T-helper 2 cell (primary cell): ENCODE results near the gene AGK.
A peak's percentile ranks its signal among the peaks of the same experiment; 100 is the strongest.

Source experiments
- DNase-seq, 5 experiments: peaks; one replicate each; pipeline versions ENCODE4 v3.0.0 to v3.0.0-alpha.2; 2012 to 2022

Gene AGK

GRCh38 chr7:141649137-141649864, 98.1 kb downstream of the AGK start:
- no peak for DNase-seq

- peak in 1 of 5 experiments; percentile 45 for DNase-seq
Measured at GRCh38 chr7:141649865-141650634, 98.8 kb downstream of the AGK start.

DNA sequence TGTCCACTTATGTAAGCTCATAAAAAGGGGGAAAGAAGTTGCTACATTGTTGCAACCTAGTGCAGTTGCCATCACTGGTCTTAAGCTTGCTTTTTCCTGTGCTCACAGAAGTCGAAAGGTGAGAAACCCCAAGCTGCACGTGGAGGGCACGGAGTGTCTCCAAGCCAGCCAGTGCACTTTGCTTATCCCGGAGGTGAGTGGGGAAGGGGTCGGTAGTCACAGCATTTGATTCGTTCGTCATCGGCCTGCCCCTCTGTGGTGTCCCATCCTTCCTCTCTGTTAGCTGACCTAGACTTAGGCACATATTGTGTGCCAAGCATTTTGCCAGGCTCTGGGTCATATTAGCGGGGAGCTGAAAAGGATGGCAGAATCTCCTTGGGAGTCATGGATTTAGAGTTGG, 100.2 kb downstream of the AGK start:
- no peak for DNase-seq

DNA sequence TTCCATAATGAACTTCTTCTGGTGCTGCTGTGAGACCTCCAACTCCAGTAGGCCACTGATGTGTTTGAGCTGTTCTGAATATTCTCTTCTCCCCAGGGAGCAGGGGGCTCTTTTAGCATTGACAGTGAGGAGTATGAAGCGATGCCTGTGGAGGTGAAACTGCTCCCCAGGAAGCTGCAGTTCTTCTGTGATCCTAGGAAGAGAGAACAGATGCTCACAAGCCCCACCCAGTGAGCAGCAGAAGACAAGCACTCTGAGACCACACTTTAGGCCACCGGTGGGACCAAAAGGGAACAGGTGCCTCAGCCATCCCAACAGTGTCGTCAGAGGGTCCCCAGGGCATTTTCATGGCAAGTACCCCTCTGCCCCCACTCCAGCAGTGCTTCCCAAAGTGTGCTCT, 101.5 kb downstream of the AGK start:
- no peak for DNase-seq

DNA sequence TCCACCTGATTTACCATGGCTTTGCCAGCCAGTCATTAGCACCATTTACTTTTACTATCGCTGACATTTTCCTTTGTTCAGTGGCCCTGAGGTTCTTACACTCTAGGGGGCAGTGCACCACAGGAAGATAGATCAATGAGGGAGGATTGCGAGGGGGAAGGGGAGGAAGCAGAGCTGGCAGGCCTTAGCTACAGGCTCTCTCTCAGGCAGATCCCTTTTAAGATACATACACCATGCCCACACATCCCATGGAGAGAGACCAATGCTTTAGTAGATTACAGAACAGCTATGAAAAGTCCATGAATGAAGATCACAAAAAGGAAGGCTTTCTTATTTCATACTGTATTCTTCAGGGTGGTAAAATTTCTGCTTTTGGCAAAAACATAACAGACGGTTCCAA, 103.3 kb downstream of the AGK start:
- peak in 4 of 5 experiments; percentile 13 to 84 (median 34) for DNase-seq

DNA sequence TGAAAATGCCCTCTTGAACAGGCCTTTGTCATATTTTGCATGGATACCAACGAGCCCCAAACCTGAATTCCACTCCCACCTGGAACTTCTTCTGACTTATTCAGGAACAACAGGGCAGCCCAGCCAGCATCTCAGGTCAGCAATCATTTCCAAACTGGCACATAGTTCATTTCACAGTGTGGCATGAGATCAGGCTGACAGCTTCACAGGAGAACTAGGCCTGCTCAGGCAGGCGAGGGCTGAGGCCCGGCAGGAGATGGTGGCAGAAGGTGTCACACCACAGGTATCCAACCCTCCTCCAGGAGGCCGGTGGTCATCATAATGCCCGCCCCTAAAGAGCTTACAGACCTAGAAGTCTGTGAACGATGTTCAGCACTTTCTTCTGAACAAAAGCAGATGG, 108.3 kb downstream of the AGK start:
- DNase-seq = no peak

DNA sequence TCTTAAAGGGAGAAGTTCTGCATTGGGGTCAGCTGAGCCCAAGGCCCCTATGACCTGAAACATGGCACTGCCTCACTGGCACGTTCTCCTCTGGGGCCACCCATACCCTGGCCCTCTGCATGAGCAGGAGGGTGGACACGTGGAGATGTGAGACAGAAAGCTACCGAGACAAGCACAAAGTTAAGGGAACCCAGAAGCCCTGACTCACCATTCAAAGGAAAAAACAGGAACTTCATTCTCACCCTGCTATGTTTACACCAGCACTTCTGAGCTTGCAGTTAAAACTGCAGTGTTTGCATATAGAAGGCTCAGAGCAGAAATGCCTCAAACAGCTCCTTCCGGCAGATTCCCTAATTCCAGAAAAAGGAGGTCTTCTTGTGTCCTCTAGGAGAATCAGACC, 109.0 kb downstream of the AGK start:
- no peak for DNase-seq

DNA sequence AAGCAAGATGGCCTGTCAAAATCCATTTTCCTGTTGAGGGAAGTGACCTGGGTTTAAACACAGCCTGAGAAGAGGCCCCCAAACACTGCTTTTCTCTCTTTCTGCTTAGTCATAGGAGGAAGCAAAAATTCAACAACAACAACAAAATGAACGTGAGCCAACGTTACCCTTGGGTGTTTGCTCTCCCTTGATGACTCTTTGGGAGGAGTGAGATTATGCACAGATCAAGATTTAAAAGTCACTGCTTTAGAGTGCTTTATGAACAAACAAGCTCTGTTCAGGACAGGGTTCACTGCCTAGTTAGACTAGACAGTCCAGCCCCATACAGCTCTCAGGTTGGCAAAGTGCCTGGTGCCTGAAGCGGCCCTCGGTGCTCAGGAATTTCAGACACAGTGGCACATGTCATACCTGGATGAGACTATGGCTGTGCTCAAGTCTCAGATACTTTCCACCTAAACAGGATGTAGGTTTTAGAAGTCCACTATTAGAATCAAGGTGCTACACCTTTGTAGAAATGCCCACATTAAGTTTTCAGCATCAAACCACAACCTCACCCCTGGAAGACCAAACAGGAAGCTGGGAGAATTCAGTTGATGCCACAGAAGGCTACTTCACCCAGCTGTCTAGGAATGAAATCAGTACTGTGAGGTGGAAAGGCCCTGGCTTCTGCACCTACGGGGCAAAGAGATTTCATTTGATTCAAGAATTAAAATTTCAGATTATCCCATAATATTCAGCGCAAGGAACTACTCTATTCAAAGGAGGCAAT, 112.1 kb downstream of the AGK start:
- peak in 1 of 5 experiments; percentile 9 for DNase-seq

GRCh38 chr7:141664450-141664849, 113.2 kb downstream of the AGK start:
- no peak for DNase-seq

DNA sequence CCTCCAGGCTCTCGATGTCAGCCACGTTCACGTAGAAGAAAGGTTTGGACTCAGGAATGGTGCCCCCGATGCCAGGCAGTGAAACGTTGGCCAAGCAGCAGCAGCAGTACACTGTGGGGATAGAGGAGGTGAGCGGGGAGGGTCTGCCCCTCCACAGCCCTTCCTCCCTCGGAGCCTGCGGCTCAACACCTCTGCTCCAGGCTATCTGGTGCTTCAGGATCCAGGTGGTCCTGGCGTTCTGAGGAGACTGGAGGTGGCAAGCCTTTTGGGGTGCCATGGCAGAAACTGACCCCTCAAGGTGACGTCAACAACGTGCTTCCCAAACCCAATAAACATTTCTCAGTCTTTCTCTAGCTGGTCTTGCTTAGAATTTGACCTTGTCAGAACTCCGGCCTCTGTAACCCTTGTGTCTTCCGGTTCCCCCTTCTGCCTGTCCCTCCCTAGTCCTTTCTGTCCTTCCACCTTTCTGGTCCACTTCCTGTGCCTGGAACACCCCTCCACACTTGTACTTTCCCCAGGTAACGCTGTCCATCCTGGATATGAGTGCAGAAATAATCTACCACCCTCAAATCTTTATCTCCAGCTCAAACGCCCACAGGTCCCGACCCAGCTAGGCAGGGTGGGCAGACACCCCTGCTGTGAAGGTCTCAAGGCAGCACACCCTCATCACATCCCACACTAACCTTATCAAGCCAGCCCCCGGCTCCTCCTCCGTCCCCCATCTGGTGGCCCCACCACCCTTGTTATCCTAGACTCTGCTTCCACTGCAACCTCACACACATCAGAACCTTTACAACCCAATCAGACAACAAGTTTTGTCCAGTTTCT, 114.2 kb downstream of the AGK start:
- DNase-seq = no peak

- DNase-seq = no peak
Measured at GRCh38 chr7:141666071-141666470, 114.9 kb downstream of the AGK start.

- DNase-seq = no peak
Measured at GRCh38 chr7:141668853-141669252, 117.6 kb downstream of the AGK start.

DNA sequence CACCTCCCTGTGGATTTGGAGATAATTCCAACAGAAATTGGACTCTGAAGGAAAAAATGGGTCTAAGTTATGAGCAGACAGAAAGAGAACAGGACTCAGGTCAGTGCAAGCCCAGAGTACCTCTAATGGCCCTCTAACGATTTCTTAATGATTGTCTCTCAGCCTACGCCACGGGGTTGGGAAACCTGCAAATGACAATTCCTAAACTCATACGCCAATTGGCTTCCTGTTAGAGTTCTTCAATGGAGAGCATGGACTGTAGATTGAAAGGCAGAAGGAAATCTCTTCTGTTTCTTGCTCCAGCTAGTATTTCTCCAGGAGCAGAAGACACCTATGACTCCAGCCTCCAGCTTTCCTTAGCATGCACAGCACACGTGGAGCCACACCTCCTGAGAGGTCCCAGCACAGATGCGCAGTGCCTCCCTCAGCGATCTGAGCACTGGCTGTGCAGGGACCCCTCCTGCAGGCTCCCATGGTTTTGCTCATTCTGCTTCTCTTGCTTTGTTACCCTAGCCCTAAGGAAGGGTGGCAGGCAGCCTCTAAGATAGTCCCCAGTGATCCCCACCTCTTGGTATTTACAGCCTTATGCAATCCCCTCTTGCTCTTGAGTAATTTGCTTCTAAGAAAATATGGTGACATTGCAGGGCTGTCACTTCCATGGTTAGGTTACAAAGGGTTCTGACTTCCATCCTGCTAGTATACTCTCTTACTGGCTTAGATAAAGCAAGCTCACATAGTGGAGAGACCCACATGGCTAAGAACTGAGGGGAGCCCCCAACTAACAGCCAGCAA, 120.7 kb downstream of the AGK start:
- no peak for DNase-seq

- no peak for DNase-seq
Measured at GRCh38 chr7:141673346-141673745, 122.1 kb downstream of the AGK start.

GRCh38 chr7:141674171-141674671, 123.0 kb downstream of the AGK start:
- DNase-seq = no peak

DNA sequence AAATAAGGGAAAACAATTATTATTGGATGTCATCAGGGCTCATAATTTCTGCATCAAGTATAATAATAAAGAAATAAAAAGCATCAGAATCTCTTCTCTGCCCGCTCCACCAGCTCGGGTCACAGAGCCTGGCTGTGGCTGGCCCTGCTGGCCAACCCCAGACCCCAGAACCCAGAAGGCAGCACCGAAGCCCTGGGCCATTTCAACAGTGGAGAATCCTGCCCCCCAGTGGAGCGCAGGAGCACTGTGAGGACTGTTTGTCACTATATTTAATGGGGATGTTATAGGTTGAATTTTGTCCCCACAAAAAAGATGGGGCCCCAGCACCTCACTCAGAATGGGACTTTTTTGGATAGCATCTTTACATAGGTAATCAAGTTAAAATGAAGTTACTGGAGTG, 123.5 kb downstream of the AGK start:
- DNase-seq = no peak

GRCh38 chr7:141675436-141676215, 124.4 kb downstream of the AGK start:
- peak in 1 of 5 experiments; percentile 21 for DNase-seq

DNA sequence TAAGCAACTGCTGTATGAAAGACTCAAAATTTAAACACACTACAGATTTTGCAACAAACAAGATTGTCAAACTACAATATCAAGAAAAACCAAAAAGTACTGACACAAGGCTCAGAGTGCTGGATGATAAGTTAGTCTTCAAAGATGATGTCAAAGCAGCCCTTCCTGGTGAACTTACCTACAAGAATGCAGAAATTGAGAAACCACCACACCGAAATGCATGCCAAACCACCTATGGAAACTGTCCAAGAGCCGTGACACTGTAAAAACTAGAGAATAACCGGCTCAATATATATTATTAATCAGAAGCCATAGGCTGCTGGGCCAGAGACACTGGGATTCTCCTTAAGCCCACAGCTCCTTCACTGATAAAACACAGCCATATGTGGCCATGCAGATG, 125.4 kb downstream of the AGK start:
- DNase-seq = no peak

GRCh38 chr7:141679014-141679413, 127.8 kb downstream of the AGK start:
- peak in 1 of 5 experiments; percentile 81 for DNase-seq

- DNase-seq = no peak
Measured at GRCh38 chr7:141685285-141686023, 134.2 kb downstream of the AGK start.
